Lower leg skin (tissue), 4 donors: ENCODE measurements around the gene ECE1. TPM values are rescaled to one million over a fixed set of nuclear protein-coding genes. Genes with fewer than 3 reads are reported as not detected.

ENCODE experiments used
- DNase-seq, 2 donors: peaks; one replicate each; pipeline ENCODE4 v3.0.0-alpha.2; 2019; ENCODE audit warnings: low spot score in 2 of 2
- H3K4me3 ChIP-seq: fragments of 200-600 bp; sonication (generic); 2 replicates; pipeline ENCODE4 v1.5.1; 2017; ENCODE audit warnings: mild to moderate bottlenecking, low read depth; ENCODE audit not compliant: poor library complexity, severe bottlenecking
- POLR2A ChIP-seq, 2 donors: fragments of 450-650 bp; IDR thresholded peaks; one replicate each; pipeline ENCODE4 v1.6.1; 2016 to 2017; ENCODE audit warnings: antibody characterized with exemption in 2 of 2, mild to moderate bottlenecking in 1 of 2, moderate library complexity in 1 of 2
- WGBS, 2 donors: methylation state at CpG; one replicate each; pipeline ENCODE4 v1.1.5; 2018; 5-methylcytosine and 5-hydroxymethylcytosine counted together
- intact Hi-C: fragments of 100-400 bp; cut with DNase I; formaldehyde crosslinking; loops from one replicate; pipeline ENCODE4 v1.15.0; 2023; ENCODE audit warnings: low total_unique reads
- total RNA-seq, 4 donors: library from RNA; depleted of rRNA; stranded (reverse); fragments of >200 nt; gene quantifications; one replicate each; pipeline ENCODE4 v1.1.0, GENCODE V29; 2016
- TF ChIP-seq, protein P1 (sequence below), 3 donors: fragments of 450-650 bp; IDR thresholded peaks; one replicate each; pipeline ENCODE4 v1.5.1; 2016; ENCODE audit warnings: antibody characterized with exemption in 3 of 3, mild to moderate bottlenecking in 3 of 3, moderate library complexity in 2 of 3

The ECE1 gene
- total RNA-seq, 4 donors from 2014 or later: 37.1 to 68.9 (median 48.3) TPM

DNA sequence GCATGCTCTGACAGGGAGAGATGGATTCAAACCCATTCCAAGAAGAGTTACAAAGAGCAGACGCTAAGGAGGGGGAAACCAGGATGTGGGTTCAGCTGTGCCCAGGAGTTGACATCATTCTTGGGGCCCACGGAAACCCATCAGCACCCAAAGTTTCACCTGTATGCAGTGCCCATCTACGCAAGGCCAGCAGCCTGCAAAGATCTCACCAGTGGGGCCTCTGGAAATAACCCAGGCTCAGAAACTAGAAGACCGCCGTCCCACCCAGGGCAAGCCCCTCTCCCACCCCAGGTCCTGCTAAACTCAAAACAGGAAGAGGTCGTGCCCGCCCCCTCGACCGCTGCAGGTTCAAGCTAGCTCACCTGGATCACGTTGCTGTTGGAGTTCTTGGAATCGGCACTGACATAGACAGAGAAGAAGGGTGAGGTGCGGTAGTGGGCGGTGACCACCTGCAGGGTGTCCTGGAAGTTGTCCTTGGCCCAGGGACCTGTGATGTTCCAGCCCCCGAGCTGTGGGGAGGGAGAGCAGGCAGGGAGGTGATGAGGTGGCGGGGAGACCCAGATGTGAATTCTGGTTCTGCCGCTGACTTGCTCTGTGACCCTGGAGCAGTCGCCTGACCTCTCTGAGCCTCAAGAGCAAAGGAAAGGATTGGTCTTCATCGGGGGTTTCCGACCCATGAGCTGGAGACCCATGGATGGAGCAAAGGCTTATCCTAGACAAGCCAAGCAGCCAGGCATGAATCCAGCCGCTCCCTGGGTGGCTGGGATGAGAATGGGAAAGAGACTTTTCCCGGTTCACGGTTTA lies 31.7 kb downstream of the ECE1 start:
- WGBS, 2 donors: 65 to 71% methylated on average over 20 to 22 of the region's 22 CpGs
- no peak for DNase-seq
- no peak for TF ChIP-seq POLR2A (IDR thresholded peaks at IDR 0.05)
- TF ChIP-seq, protein P1, sequence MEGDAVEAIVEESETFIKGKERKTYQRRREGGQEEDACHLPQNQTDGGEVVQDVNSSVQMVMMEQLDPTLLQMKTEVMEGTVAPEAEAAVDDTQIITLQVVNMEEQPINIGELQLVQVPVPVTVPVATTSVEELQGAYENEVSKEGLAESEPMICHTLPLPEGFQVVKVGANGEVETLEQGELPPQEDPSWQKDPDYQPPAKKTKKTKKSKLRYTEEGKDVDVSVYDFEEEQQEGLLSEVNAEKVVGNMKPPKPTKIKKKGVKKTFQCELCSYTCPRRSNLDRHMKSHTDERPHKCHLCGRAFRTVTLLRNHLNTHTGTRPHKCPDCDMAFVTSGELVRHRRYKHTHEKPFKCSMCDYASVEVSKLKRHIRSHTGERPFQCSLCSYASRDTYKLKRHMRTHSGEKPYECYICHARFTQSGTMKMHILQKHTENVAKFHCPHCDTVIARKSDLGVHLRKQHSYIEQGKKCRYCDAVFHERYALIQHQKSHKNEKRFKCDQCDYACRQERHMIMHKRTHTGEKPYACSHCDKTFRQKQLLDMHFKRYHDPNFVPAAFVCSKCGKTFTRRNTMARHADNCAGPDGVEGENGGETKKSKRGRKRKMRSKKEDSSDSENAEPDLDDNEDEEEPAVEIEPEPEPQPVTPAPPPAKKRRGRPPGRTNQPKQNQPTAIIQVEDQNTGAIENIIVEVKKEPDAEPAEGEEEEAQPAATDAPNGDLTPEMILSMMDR (IDR thresholded peaks at IDR 0.05): no peak
- intact Hi-C loops: loop anchor here (5.0 kb wide), 1 partner anchor 109 kb away; no protein-coding TSS in a partner anchor
- H3K4me3 ChIP-seq: no peak overlapping the region

- TF ChIP-seq POLR2A (IDR thresholded peaks at IDR 0.05): no peak
- intact Hi-C loops: loop anchor here (5.0 kb wide), 1 partner anchor 110 kb away; no protein-coding TSS in a partner anchor
- peak in 1 of 2 donors; percentile 83 for DNase-seq
- WGBS, 2 donors: 56 to 63% methylated on average over 13 of the region's 13 CpGs
- no peak overlapping the region for H3K4me3 ChIP-seq
Measured at GRCh38 chr1:21257431-21258135, 32.7 kb downstream of the ECE1 start.

- intact Hi-C loops: loop anchor here (5.0 kb wide), 1 partner anchor 111 kb away; no protein-coding TSS in a partner anchor
- peak in 1 of 2 donors; percentile 74 for DNase-seq
- no peak overlapping the region for H3K4me3 ChIP-seq
- no peak for TF ChIP-seq POLR2A (IDR thresholded peaks at IDR 0.05)
- TF ChIP-seq, protein P1 (IDR thresholded peaks at IDR 0.05): no peak
- WGBS, 2 donors: 87 to 88% methylated on average over 13 of the region's 13 CpGs
Measured at GRCh38 chr1:21256776-21257175, 33.5 kb downstream of the ECE1 start.

DNA sequence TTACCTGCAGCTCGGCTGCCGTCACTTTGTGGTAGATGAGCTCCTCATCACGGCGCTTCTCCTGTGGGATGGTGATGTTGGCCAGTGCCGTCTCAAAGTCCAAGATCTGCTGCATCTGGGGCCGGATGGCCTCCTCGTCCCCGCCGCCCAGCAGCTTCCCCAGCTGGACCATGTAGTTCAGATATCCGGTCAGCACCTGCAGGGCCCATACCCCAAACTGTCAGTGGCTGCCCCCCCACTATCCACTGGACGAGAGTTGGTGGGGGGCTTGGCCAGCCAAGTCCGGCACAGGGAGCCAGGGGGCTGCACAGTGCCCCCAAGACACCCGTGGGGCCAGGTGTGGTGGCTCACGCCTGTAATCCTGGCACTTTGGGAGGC lies 34.3 kb downstream of the ECE1 start:
- intact Hi-C loops: loop anchor here (5.0 kb wide), 1 partner anchor 111 kb away; no protein-coding TSS in a partner anchor
- TF ChIP-seq, protein P1 (IDR thresholded peaks at IDR 0.05): no peak
- TF ChIP-seq POLR2A (IDR thresholded peaks at IDR 0.05): no peak
- H3K4me3 ChIP-seq: no peak overlapping the region
- DNase-seq: peak in 1 of 2 donors; percentile 82
- 95% methylated on average over 13 to 14 of the region's 14 CpGs for WGBS, 2 donors

GRCh38 chr1:21255284-21255942 lies 34.9 kb downstream of the ECE1 start:
- peak; percentile 87 to 98 for DNase-seq
- intact Hi-C loops: loop anchor here (5.0 kb wide), 1 partner anchor 112 kb away; no protein-coding TSS in a partner anchor
- TF ChIP-seq, protein P1 (IDR thresholded peaks at IDR 0.05): peak in 1 of 3 donors; percentile 85
- TF ChIP-seq POLR2A (IDR thresholded peaks at IDR 0.05): no peak
- 53 to 60% methylated on average over 11 of the region's 11 CpGs for WGBS, 2 donors
- H3K4me3 ChIP-seq: no peak overlapping the region
